Liver (tissue), 9 donors: Measurements from ENCODE around the gene THAP7. TPM values are rescaled to one million over a fixed set of nuclear protein-coding genes. Genes with fewer than 3 reads are reported as not detected.

Experiments
- DNase-seq: peaks from one replicate; pipeline ENCODE4 v3.0.0-alpha.2; 2017; ENCODE audit warnings: low spot score
- H3K27ac ChIP-seq, 2 donors: one replicate each; pipeline ENCODE4 v1.7.0; 2013; ENCODE audit warnings: inconsistent platforms in 2 of 2, low read length in 2 of 2, control low read depth in 1 of 2, low read depth in 1 of 2, mild to moderate bottlenecking in 1 of 2
- H3K27me3 ChIP-seq, 4 donors: one replicate each; pipeline versions ENCODE4 v1.6.1 to v1.7.0; 2013; ENCODE audit warnings: low read length in 3 of 4, inconsistent platforms in 1 of 4, mild to moderate bottlenecking in 1 of 4, moderate library complexity in 1 of 4; ENCODE audit not compliant: control insufficient read depth in 4 of 4, insufficient read depth in 4 of 4
- H3K36me3 ChIP-seq, 4 donors: one replicate each; pipeline versions ENCODE4 v1.6.1 to v1.7.0; 2013; ENCODE audit warnings: low read length in 3 of 4, mild to moderate bottlenecking in 3 of 4, low read depth in 1 of 4, moderate library complexity in 1 of 4; ENCODE audit not compliant: control insufficient read depth in 4 of 4, insufficient read depth in 3 of 4
- H3K4me1 ChIP-seq, 4 donors: one replicate each; pipeline versions ENCODE4 v1.6.1 to v1.7.0; 2013; ENCODE audit warnings: low read length in 3 of 4, mild to moderate bottlenecking in 3 of 4, moderate library complexity in 1 of 4; ENCODE audit not compliant: control insufficient read depth in 4 of 4, insufficient read depth in 4 of 4
- H3K4me3 ChIP-seq, 3 donors: one replicate each; pipeline versions ENCODE4 v1.6.1 to v1.7.0; 2013; ENCODE audit warnings: low read length in 3 of 3, control low read depth in 1 of 3, low read depth in 1 of 3, mild to moderate bottlenecking in 1 of 3
- H3K9ac ChIP-seq, 2 donors: one replicate each; pipeline ENCODE4 v1.7.0; 2013; ENCODE audit warnings: low read length in 2 of 2, mild to moderate bottlenecking in 2 of 2, moderate library complexity in 2 of 2, control low read depth in 1 of 2, low read depth in 1 of 2
- H3K9me3 ChIP-seq, 4 donors: one replicate each; pipeline versions ENCODE4 v1.6.1 to v1.7.0; 2013; ENCODE audit warnings: low read length in 3 of 4; ENCODE audit not compliant: control insufficient read depth in 4 of 4
- ATF3 ChIP-seq: IDR thresholded peaks from 2 replicates; pipeline ENCODE4 v1.6.1; 2016; ENCODE audit warnings: antibody characterized with exemption
- CTCF ChIP-seq: fragments of 150-350 bp; IDR thresholded peaks from 2 replicates; pipeline ENCODE4 v1.5.1; 2017; ENCODE audit warnings: improper control_type of control experiment, low read depth, low read length; ENCODE audit not compliant: missing input control
- EGR1 ChIP-seq, 2 donors: IDR thresholded peaks; 2 replicates each; pipeline ENCODE4 v1.6.1; 2016 to 2018; ENCODE audit warnings: antibody characterized with exemption in 2 of 2, low read depth in 2 of 2
- FOXA1 ChIP-seq: IDR thresholded peaks from 2 replicates; pipeline ENCODE4 v1.6.1; 2016; ENCODE audit warnings: antibody characterized with exemption
- FOXA2 ChIP-seq: IDR thresholded peaks from 2 replicates; pipeline ENCODE4 v1.6.1; 2016; ENCODE audit warnings: antibody characterized with exemption
- GABPA ChIP-seq, 2 donors: IDR thresholded peaks in 1 of 2; conservative IDR thresholded peaks in 1 of 2; 2 replicates each; pipeline ENCODE4 v1.6.1; 2016; ENCODE audit warnings: antibody characterized with exemption in 2 of 2, mild to moderate bottlenecking in 1 of 2, moderate library complexity in 1 of 2
- HNF4A ChIP-seq, 2 donors: conservative IDR thresholded peaks; 2 replicates each; pipeline ENCODE4 v1.6.1; 2016; ENCODE audit warnings: antibody characterized with exemption in 2 of 2, mild to moderate bottlenecking in 2 of 2
- HNF4G ChIP-seq: IDR thresholded peaks from 2 replicates; pipeline ENCODE4 v1.6.1; 2016; ENCODE audit warnings: antibody characterized with exemption
- JUND ChIP-seq, 2 donors: IDR thresholded peaks; 2 replicates each; pipeline ENCODE4 v1.6.1; 2016; ENCODE audit warnings: antibody characterized with exemption in 2 of 2
- MAX ChIP-seq: IDR thresholded peaks from 2 replicates; pipeline ENCODE4 v1.6.1; 2016; ENCODE audit warnings: antibody characterized with exemption
- NR2F2 ChIP-seq: IDR thresholded peaks from 2 replicates; pipeline ENCODE4 v1.6.1; 2016; ENCODE audit warnings: antibody characterized with exemption
- RAD21 ChIP-seq, 2 donors: IDR thresholded peaks; 2 replicates each; pipeline ENCODE4 v1.6.1; 2016; ENCODE audit warnings: antibody characterized with exemption in 2 of 2, mild to moderate bottlenecking in 2 of 2
- REST ChIP-seq: IDR thresholded peaks from 2 replicates; pipeline ENCODE4 v1.6.1; 2016; ENCODE audit warnings: antibody characterized with exemption, mild to moderate bottlenecking
- RXRA ChIP-seq, 2 donors: IDR thresholded peaks; 2 replicates each; pipeline ENCODE4 v1.6.1; 2017 to 2018; ENCODE audit warnings: antibody characterized with exemption in 2 of 2, mild to moderate bottlenecking in 1 of 2
- SP1 ChIP-seq: IDR thresholded peaks from 2 replicates; pipeline ENCODE4 v1.6.1; 2018; ENCODE audit warnings: antibody characterized with exemption, mild to moderate bottlenecking
- TAF1 ChIP-seq: conservative IDR thresholded peaks from 2 replicates; pipeline ENCODE4 v1.6.1; 2016; ENCODE audit warnings: antibody characterized with exemption, mild to moderate bottlenecking
- YY1 ChIP-seq: IDR thresholded peaks from 2 replicates; pipeline ENCODE4 v1.6.1; 2016; ENCODE audit warnings: antibody characterized with exemption, mild to moderate bottlenecking
- ZBTB33 ChIP-seq: IDR thresholded peaks from 2 replicates; pipeline ENCODE4 v1.6.1; 2016; ENCODE audit warnings: antibody characterized with exemption
- WGBS: extraction: QIAGEN DNeasy Blood & Tissue Kit; methylation state at CpG from one replicate; pipeline ENCODE4 v1.1.7; 2013; 5-methylcytosine and 5-hydroxymethylcytosine counted together
- polyA plus RNA-seq, 2 donors: library from polyadenylated mRNA; stranded (reverse) in 1 of 2; unstranded in 1 of 2; fragments of 200-250 nt in 1 of 2; fragments of >200 nt in 1 of 2; fragmentation: Nextera tagmentation in 1 of 2; extraction: Ambion mirVana in 1 of 2; gene quantifications; one replicate each; pipeline versions ENCODE4 v1.2.1 to v1.2.3, GENCODE V29; 2013 to 2015
- total RNA-seq, 2 donors: library from RNA; depleted of rRNA; stranded (reverse); fragments of >200 nt; gene quantifications; one replicate each; pipeline ENCODE4 v1.2.3, GENCODE V29; 2014
- donor health status: healthy.
- donor health status: healthy.
- donor health status: healthy.
- donor health status: healthy.
- donor health status: healthy.

THAP7 gene
- total and polyA plus RNA-seq, 4 donors: 10.4 to 21.9 (median 19.4) TPM

GRCh38 chr22:21014202-21014725 is 12.3 kb upstream of the THAP7 start:
- TF ChIP-seq SP1 (peak; percentile 44), GABPA (IDR thresholded peaks at IDR 0.05 in 1 of 2, conservative IDR thresholded peaks at IDR 0.05 in 1 of 2) (no peak)
- WGBS: 4% methylated on average over 40 of the region's 40 CpGs
- Histone ChIP-seq H3K36me3 (no peaks in the 10 kb centered on the region), H3K9me3 (no peaks in the 10 kb centered on the region), H3K27ac (peak overlapping the region in 1 of 2 donors; percentile 51), H3K9ac (no peak overlapping the region), H3K27me3 (no peaks in the 10 kb centered on the region), H3K4me3 (peak overlapping the region in 2 of 3 donors; percentile 29 to 37), H3K4me1 (peaks cover 0 to 7% (median 3%) of the 10 kb centered on the region in 4 donors)
- peak; percentile 82 for DNase-seq

- Histone ChIP-seq H3K27me3 (no peaks in the 10 kb centered on the region), H3K9ac (no peak overlapping the region), H3K9me3 (no peaks in the 10 kb centered on the region), H3K27ac (peak overlapping the region; percentile 51 to 52), H3K36me3 (no peaks in the 10 kb centered on the region), H3K4me3 (peak overlapping the region in 2 of 3 donors; percentile 29 to 37), H3K4me1 (peaks cover 0 to 7% (median 3%) of the 10 kb centered on the region in 4 donors)
- WGBS: 16% methylated on average over 24 of the region's 24 CpGs
- TF ChIP-seq HNF4A (conservative IDR thresholded peaks at IDR 0.05) (no peak), JUND (IDR thresholded peaks at IDR 0.05) (no peak), REST (no peak), EGR1 (IDR thresholded peaks at IDR 0.05; ENCODE audit: low read depth in 2 of 2) (no peak), RAD21 (IDR thresholded peaks at IDR 0.05) (no peak), NR2F2 (no peak), GABPA (IDR thresholded peaks at IDR 0.05 in 1 of 2, conservative IDR thresholded peaks at IDR 0.05 in 1 of 2) (no peak), SP1 (no peak), CTCF (no peak), HNF4G (no peak), RXRA (IDR thresholded peaks at IDR 0.05) (no peak), ZBTB33 (no peak), TAF1 (no peak), MAX (no peak), ATF3 (no peak), YY1 (no peak), FOXA1 (no peak), FOXA2 (no peak)
- DNase-seq: no peak
These were observed 11.8 kb upstream of the THAP7 start for GRCh38 chr22:21013657-21014201.
